ENCODE measurements around the gene CAMK2G. TPM values are rescaled to one million over a fixed set of nuclear protein-coding genes. Genes with fewer than 3 reads are reported as not detected.
"Not testable (repeated sequence)": the region's sequence is repeated elsewhere in the genome, so short reads cannot be mapped to it uniquely, and the experiment has no call there.

The CAMK2G gene
- total RNA-seq, 1 donor from 2014 or later = 25.9 TPM

GRCh38 chr10:73799899-73800559 lies 74.3 kb downstream of the CAMK2G start:
- TF ChIP-seq, protein P1, sequence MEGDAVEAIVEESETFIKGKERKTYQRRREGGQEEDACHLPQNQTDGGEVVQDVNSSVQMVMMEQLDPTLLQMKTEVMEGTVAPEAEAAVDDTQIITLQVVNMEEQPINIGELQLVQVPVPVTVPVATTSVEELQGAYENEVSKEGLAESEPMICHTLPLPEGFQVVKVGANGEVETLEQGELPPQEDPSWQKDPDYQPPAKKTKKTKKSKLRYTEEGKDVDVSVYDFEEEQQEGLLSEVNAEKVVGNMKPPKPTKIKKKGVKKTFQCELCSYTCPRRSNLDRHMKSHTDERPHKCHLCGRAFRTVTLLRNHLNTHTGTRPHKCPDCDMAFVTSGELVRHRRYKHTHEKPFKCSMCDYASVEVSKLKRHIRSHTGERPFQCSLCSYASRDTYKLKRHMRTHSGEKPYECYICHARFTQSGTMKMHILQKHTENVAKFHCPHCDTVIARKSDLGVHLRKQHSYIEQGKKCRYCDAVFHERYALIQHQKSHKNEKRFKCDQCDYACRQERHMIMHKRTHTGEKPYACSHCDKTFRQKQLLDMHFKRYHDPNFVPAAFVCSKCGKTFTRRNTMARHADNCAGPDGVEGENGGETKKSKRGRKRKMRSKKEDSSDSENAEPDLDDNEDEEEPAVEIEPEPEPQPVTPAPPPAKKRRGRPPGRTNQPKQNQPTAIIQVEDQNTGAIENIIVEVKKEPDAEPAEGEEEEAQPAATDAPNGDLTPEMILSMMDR (IDR thresholded peaks at IDR 0.05; ENCODE audit: partially characterized antibody, unreplicated experiment) = no peak
- no peaks in the 10 kb centered on the region for H3K4me1 Mint-ChIP-seq (ENCODE audit: low read depth, unreplicated experiment)
- no peak for DNase-seq
- H3K4me3 Mint-ChIP-seq (ENCODE audit: unreplicated experiment) = no peak overlapping the region
- H3K27me3 Mint-ChIP-seq (ENCODE audit: unreplicated experiment) = peaks cover 4% of the 10 kb centered on the region
- H3K27ac Mint-ChIP-seq (ENCODE audit: unreplicated experiment) = no peak overlapping the region
- H3K9me3 Mint-ChIP-seq (ENCODE audit: unreplicated experiment) = peaks cover 8% of the 10 kb centered on the region
- no peaks in the 10 kb centered on the region for H3K36me3 Mint-ChIP-seq (ENCODE audit: unreplicated experiment)

- peaks cover 8% of the 10 kb centered on the region for H3K9me3 Mint-ChIP-seq (ENCODE audit: unreplicated experiment)
- H3K4me3 Mint-ChIP-seq (ENCODE audit: unreplicated experiment) = no peak overlapping the region
- peaks cover 6% of the 10 kb centered on the region for H3K27me3 Mint-ChIP-seq (ENCODE audit: unreplicated experiment)
- H3K27ac Mint-ChIP-seq (ENCODE audit: unreplicated experiment) = no peak overlapping the region
- no peak for DNase-seq
- no peaks in the 10 kb centered on the region for H3K36me3 Mint-ChIP-seq (ENCODE audit: unreplicated experiment)
- TF ChIP-seq, protein P1 (IDR thresholded peaks at IDR 0.05; ENCODE audit: partially characterized antibody, unreplicated experiment) = no peak
- no peaks in the 10 kb centered on the region for H3K4me1 Mint-ChIP-seq (ENCODE audit: low read depth, unreplicated experiment)
Observed at GRCh38 chr10:73798927-73799560, 75.3 kb downstream of the CAMK2G start.

GRCh38 chr10:73798087-73798486 lies 76.3 kb downstream of the CAMK2G start:
- no peak for DNase-seq
- peaks cover 8% of the 10 kb centered on the region for H3K27me3 Mint-ChIP-seq (ENCODE audit: unreplicated experiment)
- H3K27ac Mint-ChIP-seq (ENCODE audit: unreplicated experiment) = no peak overlapping the region
- TF ChIP-seq, protein P1 (IDR thresholded peaks at IDR 0.05; ENCODE audit: partially characterized antibody, unreplicated experiment) = no peak
- H3K4me1 Mint-ChIP-seq (ENCODE audit: low read depth, unreplicated experiment) = no peaks in the 10 kb centered on the region
- no peak overlapping the region for H3K4me3 Mint-ChIP-seq (ENCODE audit: unreplicated experiment)
- no peaks in the 10 kb centered on the region for H3K36me3 Mint-ChIP-seq (ENCODE audit: unreplicated experiment)
- H3K9me3 Mint-ChIP-seq (ENCODE audit: unreplicated experiment) = peaks cover 8% of the 10 kb centered on the region

- DNase-seq = no peak
- Mint-ChIP-seq H3K27ac (ENCODE audit: unreplicated experiment) (no peak overlapping the region), H3K4me1 (ENCODE audit: low read depth, unreplicated experiment) (no peaks in the 10 kb centered on the region), H3K27me3 (ENCODE audit: unreplicated experiment) (peaks cover 8% of the 10 kb centered on the region), H3K4me3 (ENCODE audit: unreplicated experiment) (no peak overlapping the region), H3K36me3 (ENCODE audit: unreplicated experiment) (no peaks in the 10 kb centered on the region), H3K9me3 (ENCODE audit: unreplicated experiment) (peaks cover 8% of the 10 kb centered on the region)
- TF ChIP-seq, protein P1 (IDR thresholded peaks at IDR 0.05; ENCODE audit: partially characterized antibody, unreplicated experiment) = no peak
Observed at GRCh38 chr10:73797324-73798025, 76.9 kb downstream of the CAMK2G start.

DNA sequence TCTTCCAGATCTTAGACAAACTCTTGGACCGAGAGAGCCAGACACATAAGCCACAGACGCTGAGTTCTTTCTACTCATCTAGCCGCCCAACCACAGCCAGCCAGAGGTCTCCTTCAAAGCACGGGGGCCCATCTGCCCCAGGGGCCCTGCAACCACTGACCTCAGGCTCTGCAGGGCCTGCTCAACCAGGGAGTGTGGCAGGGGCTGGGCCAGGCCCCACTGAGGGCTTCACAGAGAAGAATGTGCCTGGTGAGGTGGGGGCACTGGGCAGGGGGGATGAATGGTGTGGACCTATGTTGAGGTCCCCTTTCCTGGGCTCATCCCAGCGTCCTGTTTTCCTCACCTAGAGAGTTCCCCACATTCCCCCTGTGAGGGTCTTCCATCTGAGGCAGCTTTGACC lies 77.6 kb downstream of the CAMK2G start:
- Mint-ChIP-seq H3K4me3 (ENCODE audit: unreplicated experiment) (no peak overlapping the region), H3K36me3 (ENCODE audit: unreplicated experiment) (no peaks in the 10 kb centered on the region), H3K27ac (ENCODE audit: unreplicated experiment) (no peak overlapping the region)

GRCh38 chr10:73796035-73796434 lies 78.3 kb downstream of the CAMK2G start:
- DNase-seq; H3K4me1 Mint-ChIP-seq (ENCODE audit: low read depth, unreplicated experiment); H3K27ac Mint-ChIP-seq (ENCODE audit: unreplicated experiment); H3K9me3 Mint-ChIP-seq (ENCODE audit: unreplicated experiment); H3K27me3 Mint-ChIP-seq (ENCODE audit: unreplicated experiment); H3K36me3 Mint-ChIP-seq (ENCODE audit: unreplicated experiment): not testable (repeated sequence)
- peak overlapping the region; percentile 25 for H3K4me3 Mint-ChIP-seq (ENCODE audit: unreplicated experiment)

More for the DNA sequence above, 77.6 kb downstream of the CAMK2G start:
- Mint-ChIP-seq H3K4me1 (ENCODE audit: low read depth, unreplicated experiment) (no peaks in the 10 kb centered on the region), H3K27me3 (ENCODE audit: unreplicated experiment) (peaks cover 8% of the 10 kb centered on the region), H3K9me3 (ENCODE audit: unreplicated experiment) (peaks cover 8% of the 10 kb centered on the region)
- no peak for DNase-seq
- TF ChIP-seq, protein P1 (IDR thresholded peaks at IDR 0.05; ENCODE audit: partially characterized antibody, unreplicated experiment) = no peak

GRCh38 chr10:73795491-73795890 lies 78.9 kb downstream of the CAMK2G start:
- H3K4me1 Mint-ChIP-seq (ENCODE audit: low read depth, unreplicated experiment); H3K27me3 Mint-ChIP-seq (ENCODE audit: unreplicated experiment); DNase-seq; H3K27ac Mint-ChIP-seq (ENCODE audit: unreplicated experiment); H3K9me3 Mint-ChIP-seq (ENCODE audit: unreplicated experiment); H3K36me3 Mint-ChIP-seq (ENCODE audit: unreplicated experiment); H3K4me3 Mint-ChIP-seq (ENCODE audit: unreplicated experiment): not testable (repeated sequence)
